Osteoblast (primary cell): ENCODE results near the gene OR1M1. TPM values are rescaled to one million over a fixed set of nuclear protein-coding genes. Genes with fewer than 3 reads are reported as not detected.

Source experiments
- DNase-seq: peaks from one replicate; pipeline ENCODE4 v3.0.0; 2011; ENCODE audit warnings: low spot score, mixed read lengths; ENCODE audit not compliant: insufficient read length; ENCODE audit errors: missing footprints
- H2AFZ ChIP-seq: 2 replicates; pipeline ENCODE4 v1.6.0; 2011; ENCODE audit warnings: mild to moderate bottlenecking, low read length
- H3K27ac ChIP-seq: 2 replicates; pipeline ENCODE4 v1.5.1; 2011; ENCODE audit warnings: mild to moderate bottlenecking, low read depth, low read length, moderate library complexity
- H3K27me3 ChIP-seq: 2 replicates; pipeline ENCODE4 v1.6.0; 2012; ENCODE audit warnings: mild to moderate bottlenecking, control low read depth, inconsistent platforms, low read length, moderate library complexity; ENCODE audit not compliant: insufficient read depth
- H3K36me3 ChIP-seq: 2 replicates; pipeline ENCODE4 v1.5.1; 2011; ENCODE audit warnings: mild to moderate bottlenecking, low read length, control low read depth, moderate library complexity; ENCODE audit not compliant: insufficient read depth
- H3K4me1 ChIP-seq: 2 replicates; pipeline ENCODE4 v1.5.1; 2011; ENCODE audit warnings: mild to moderate bottlenecking, low read length, control low read depth, moderate library complexity; ENCODE audit not compliant: insufficient read depth
- H3K4me2 ChIP-seq: 2 replicates; pipeline ENCODE4 v1.6.0; 2011; ENCODE audit warnings: mild to moderate bottlenecking, low read length; ENCODE audit not compliant: insufficient read depth
- H3K4me3 ChIP-seq: fragments of 200-600 bp; sonication (generic); 3 replicates; pipeline ENCODE4 v1.5.1; 2012; ENCODE audit warnings: mild to moderate bottlenecking, low read length, inconsistent platforms; ENCODE audit not compliant: insufficient read depth
- H3K79me2 ChIP-seq: 2 replicates; pipeline ENCODE4 v1.6.0; 2012; ENCODE audit warnings: mild to moderate bottlenecking, low read length, control low read depth, inconsistent platforms; ENCODE audit not compliant: insufficient read depth
- H3K9me3 ChIP-seq: 2 replicates; pipeline ENCODE4 v1.5.1; 2011; ENCODE audit warnings: low read depth, low read length, control low read depth
- H4K20me1 ChIP-seq: 2 replicates; pipeline ENCODE4 v1.6.0; 2012; ENCODE audit warnings: mild to moderate bottlenecking, low read length, control low read depth; ENCODE audit not compliant: insufficient read depth
- total RNA-seq: library from RNA; depleted of rRNA; stranded (reverse); fragments of >200 nt; gene quantifications from 2 replicates; pipeline ENCODE4 v1.2.3, GENCODE V29; 2012
- TF ChIP-seq, protein P1 (sequence below): IDR thresholded peaks from 2 replicates; pipeline ENCODE4 v1.5.1; 2011; ENCODE audit warnings: mild to moderate bottlenecking, low read depth, low read length, moderate library complexity; ENCODE audit errors: extremely low read depth

Gene OR1M1
- total RNA-seq, 1 donor = not detected

DNA sequence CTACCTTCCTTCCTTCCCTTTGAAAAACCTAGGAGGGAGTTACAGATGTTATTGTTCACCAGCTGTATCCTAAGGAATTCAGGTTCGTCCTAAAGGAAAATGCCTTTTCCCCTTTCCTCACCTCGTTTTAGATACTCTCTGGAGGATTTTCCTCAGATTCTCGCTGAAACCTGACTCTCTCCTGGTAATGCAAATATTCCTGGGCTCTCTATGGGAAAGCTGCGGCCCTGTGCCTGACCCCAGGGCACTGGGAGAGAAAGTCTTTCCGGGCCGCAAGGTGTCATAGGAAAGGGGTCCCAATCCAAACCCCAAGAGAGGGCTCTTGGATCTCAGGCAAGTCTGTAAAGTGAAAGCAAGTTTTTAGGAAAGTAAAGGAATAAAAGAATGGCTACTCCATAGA is 13.1 kb upstream of the OR1M1 start:
- no peaks in the 10 kb centered on the region for H3K9me3 ChIP-seq
- H3K4me3 ChIP-seq = no peak overlapping the region
- H2AFZ ChIP-seq = no peak overlapping the region
- no peaks in the 10 kb centered on the region for H3K79me2 ChIP-seq
- H4K20me1 ChIP-seq = no peaks in the 10 kb centered on the region
- H3K4me2 ChIP-seq = no peak overlapping the region
- H3K27me3 ChIP-seq = no peaks in the 10 kb centered on the region
- H3K4me1 ChIP-seq = peaks cover 3% of the 10 kb centered on the region
- no peak overlapping the region for H3K27ac ChIP-seq
- no peak for DNase-seq
- TF ChIP-seq, protein P1, sequence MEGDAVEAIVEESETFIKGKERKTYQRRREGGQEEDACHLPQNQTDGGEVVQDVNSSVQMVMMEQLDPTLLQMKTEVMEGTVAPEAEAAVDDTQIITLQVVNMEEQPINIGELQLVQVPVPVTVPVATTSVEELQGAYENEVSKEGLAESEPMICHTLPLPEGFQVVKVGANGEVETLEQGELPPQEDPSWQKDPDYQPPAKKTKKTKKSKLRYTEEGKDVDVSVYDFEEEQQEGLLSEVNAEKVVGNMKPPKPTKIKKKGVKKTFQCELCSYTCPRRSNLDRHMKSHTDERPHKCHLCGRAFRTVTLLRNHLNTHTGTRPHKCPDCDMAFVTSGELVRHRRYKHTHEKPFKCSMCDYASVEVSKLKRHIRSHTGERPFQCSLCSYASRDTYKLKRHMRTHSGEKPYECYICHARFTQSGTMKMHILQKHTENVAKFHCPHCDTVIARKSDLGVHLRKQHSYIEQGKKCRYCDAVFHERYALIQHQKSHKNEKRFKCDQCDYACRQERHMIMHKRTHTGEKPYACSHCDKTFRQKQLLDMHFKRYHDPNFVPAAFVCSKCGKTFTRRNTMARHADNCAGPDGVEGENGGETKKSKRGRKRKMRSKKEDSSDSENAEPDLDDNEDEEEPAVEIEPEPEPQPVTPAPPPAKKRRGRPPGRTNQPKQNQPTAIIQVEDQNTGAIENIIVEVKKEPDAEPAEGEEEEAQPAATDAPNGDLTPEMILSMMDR = no peak
- no peaks in the 10 kb centered on the region for H3K36me3 ChIP-seq

GRCh38 chr19:9075064-9075949 is 11.6 kb upstream of the OR1M1 start:
- Histone ChIP-seq H3K4me3 (no peak overlapping the region), H4K20me1 (no peaks in the 10 kb centered on the region), H3K36me3 (no peaks in the 10 kb centered on the region), H3K27ac (no peak overlapping the region), H3K79me2 (no peaks in the 10 kb centered on the region), H3K9me3 (no peaks in the 10 kb centered on the region), H3K27me3 (no peaks in the 10 kb centered on the region), H2AFZ (no peak overlapping the region), H3K4me1 (peaks cover 3% of the 10 kb centered on the region), H3K4me2 (no peak overlapping the region)
- TF ChIP-seq, protein P1 = no peak
- DNase-seq = peak; percentile 93

- TF ChIP-seq, protein P1 = no peak
Observed at GRCh38 chr19:9076901-9077300, 10.0 kb upstream of the OR1M1 start.

GRCh38 chr19:9078651-9079050 is 8.2 kb upstream of the OR1M1 start:
- no peak overlapping the region for H3K4me3 ChIP-seq
- no peaks in the 10 kb centered on the region for H3K79me2 ChIP-seq
- no peak overlapping the region for H2AFZ ChIP-seq
- no peak overlapping the region for H3K27ac ChIP-seq
- H3K27me3 ChIP-seq = no peaks in the 10 kb centered on the region
- H3K4me1 ChIP-seq = peaks cover 3% of the 10 kb centered on the region
- no peak for DNase-seq
- no peaks in the 10 kb centered on the region for H3K36me3 ChIP-seq
- H4K20me1 ChIP-seq = no peaks in the 10 kb centered on the region
- H3K9me3 ChIP-seq = no peaks in the 10 kb centered on the region
- TF ChIP-seq, protein P1 = no peak
- H3K4me2 ChIP-seq = no peak overlapping the region

More at GRCh38 chr19:9076901-9077300, 10.0 kb upstream of the OR1M1 start:
- no peak overlapping the region for H3K4me3 ChIP-seq
- peaks cover 3% of the 10 kb centered on the region for H3K4me1 ChIP-seq
- H4K20me1 ChIP-seq = no peaks in the 10 kb centered on the region
- H3K9me3 ChIP-seq = no peaks in the 10 kb centered on the region
- H3K79me2 ChIP-seq = no peaks in the 10 kb centered on the region
- H3K27me3 ChIP-seq = no peaks in the 10 kb centered on the region
- DNase-seq = no peak
- H3K27ac ChIP-seq = no peak overlapping the region
- no peaks in the 10 kb centered on the region for H3K36me3 ChIP-seq
- H3K4me2 ChIP-seq = no peak overlapping the region
- no peak overlapping the region for H2AFZ ChIP-seq
